HG03103 (cell line): ENCODE results near the gene SPIN1.
A peak's percentile ranks its signal among the peaks of the same experiment; 100 is the strongest.
"Not testable (repeated sequence)": the region's sequence is repeated elsewhere in the genome, so short reads cannot be mapped to it uniquely, and the experiment has no call there.

Experiments
- ATAC-seq: cut with Tn5 transposase; IDR thresholded peaks from one replicate; pipeline ENCODE4 v1.9.1; 2021; ENCODE audit warnings: low read depth; ENCODE audit not compliant: unreplicated experiment

SPIN1 gene

GRCh38 chr9:88388203-88388885 is at the start of gene SPIN1:
Gene SPIN1, plus strand, starts transcription at chr9:88388444. Its CDS starts 38,096 bp downstream, at chr9:88426540.
- peak; percentile 72 for ATAC-seq

GRCh38 chr9:88339317-88339716 is 48.9 kb upstream of the SPIN1 start:
- ATAC-seq, result no peak

GRCh38 chr9:88342246-88342645 is 46.0 kb upstream of the SPIN1 start:
- no peak for ATAC-seq

- no peak for ATAC-seq
Measured at GRCh38 chr9:88344013-88344412, 44.2 kb upstream of the SPIN1 start.

- ATAC-seq, result not testable (repeated sequence)
Measured at GRCh38 chr9:88350354-88350753, 37.9 kb upstream of the SPIN1 start.

- no peak for ATAC-seq
Measured at GRCh38 chr9:88355166-88355565, 33.1 kb upstream of the SPIN1 start.

DNA sequence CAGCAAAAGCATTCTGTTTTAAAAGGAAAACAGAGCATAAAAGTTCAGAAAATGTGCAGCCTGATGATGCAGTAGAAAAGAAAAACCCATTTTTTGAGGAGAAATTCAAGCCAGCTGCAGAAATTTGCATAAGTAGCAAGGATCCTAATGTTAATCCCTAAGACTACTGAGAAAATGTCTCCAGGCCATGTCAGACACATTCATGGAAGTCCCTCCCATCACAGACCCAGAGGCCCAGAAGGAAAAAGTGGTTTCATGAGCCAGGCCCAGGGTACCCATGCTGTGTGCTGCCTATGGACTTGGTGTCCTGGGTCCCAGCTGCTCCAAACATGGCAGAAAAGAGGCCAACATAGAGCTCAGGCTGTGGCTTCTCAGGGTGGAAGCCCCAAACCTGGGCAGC is 31.0 kb upstream of the SPIN1 start:
- ATAC-seq, result not testable (repeated sequence)

GRCh38 chr9:88358723-88359122 is 29.5 kb upstream of the SPIN1 start:
- no peak for ATAC-seq

DNA sequence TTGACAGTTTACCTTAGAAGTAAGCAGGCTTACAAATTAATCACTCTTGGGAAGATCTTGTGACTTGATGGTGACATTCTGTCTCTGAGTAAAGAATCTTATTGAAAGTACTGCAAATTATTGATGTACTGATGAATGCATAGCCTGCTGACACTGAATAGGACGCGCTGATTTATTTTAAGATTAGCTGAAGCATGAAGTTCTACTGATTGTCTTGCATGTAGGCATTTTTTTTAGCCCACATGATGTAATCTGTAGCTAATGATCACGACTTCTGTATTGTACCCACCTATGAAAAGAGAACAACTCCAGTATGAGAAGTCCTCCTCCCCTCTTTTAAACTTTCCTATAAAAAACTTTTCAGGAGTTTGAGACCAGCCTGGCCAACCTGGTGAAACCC is 28.3 kb upstream of the SPIN1 start:
- no peak for ATAC-seq

- ATAC-seq, result no peak
Measured at GRCh38 chr9:88362681-88363080, 25.6 kb upstream of the SPIN1 start.

DNA sequence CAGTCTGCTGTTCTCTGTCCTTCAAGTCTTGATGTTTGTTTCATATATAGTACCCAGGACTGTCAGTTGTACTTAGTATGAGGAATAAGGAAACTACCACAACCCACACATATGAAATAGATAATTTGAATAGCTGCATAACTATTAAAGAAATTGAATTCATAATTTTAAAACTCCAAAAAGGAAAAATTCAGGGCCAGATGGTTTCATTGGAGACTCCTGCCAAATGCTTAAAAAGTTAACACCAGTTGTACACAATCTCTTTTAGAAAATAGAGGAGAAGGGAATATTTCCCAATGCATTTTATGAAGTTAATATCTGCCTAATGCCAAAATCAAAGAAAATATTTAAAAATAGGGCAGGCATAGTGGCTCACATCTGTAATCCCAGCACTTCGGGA is 24.6 kb upstream of the SPIN1 start:
- ATAC-seq, result no peak

GRCh38 chr9:88364706-88365105 is 23.5 kb upstream of the SPIN1 start:
- no peak for ATAC-seq

DNA sequence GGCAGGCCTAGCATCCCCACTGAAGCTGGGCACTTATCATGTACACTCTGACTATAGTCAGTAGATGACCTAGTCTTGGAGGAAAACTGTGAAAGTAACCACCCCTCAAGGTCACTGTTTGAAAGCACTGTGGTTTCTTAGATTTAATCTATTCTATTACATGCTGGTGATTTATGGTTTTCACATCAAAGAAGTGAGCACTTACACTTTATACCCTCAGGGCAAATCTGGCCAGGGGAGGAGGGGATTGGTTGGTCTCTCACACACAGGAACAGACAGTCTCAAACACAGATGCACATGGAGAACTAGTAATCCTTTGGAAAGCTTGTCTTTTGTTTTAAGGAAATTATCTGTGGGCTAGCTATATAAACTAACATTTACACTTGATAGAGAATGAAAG is 17.9 kb upstream of the SPIN1 start:
- no peak for ATAC-seq

GRCh38 chr9:88372103-88372654 is 16.1 kb upstream of the SPIN1 start:
- ATAC-seq, result no peak

GRCh38 chr9:88373045-88373444 is 15.2 kb upstream of the SPIN1 start:
- no peak for ATAC-seq

GRCh38 chr9:88378317-88378716 is 9.9 kb upstream of the SPIN1 start:
- ATAC-seq, result no peak

GRCh38 chr9:88379352-88379751 is 8.9 kb upstream of the SPIN1 start:
- no peak for ATAC-seq

DNA sequence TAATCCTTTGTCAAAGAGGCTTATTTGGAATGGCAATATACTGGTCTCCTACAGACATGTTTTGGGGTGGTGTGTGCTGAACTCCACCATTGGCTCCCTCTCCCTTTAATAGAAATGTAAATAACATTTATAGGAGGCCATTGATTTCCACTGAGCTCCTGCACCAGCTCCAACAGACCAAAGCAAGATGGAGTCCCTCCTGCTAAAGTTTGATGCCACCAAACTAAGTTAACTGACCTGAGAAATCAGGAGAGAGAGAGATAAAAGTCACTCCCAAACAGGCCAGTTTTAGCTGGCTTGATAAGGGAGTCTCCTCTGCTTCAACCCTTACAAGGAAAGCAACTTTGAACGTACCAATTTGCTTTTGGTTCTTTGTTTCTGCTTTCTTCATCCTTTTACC is 8.1 kb upstream of the SPIN1 start:
- ATAC-seq, result no peak

- not testable (repeated sequence) for ATAC-seq
Measured at GRCh38 chr9:88381322-88381721, 6.9 kb upstream of the SPIN1 start.

GRCh38 chr9:88383176-88383575 is 5.1 kb upstream of the SPIN1 start:
- no peak for ATAC-seq

DNA sequence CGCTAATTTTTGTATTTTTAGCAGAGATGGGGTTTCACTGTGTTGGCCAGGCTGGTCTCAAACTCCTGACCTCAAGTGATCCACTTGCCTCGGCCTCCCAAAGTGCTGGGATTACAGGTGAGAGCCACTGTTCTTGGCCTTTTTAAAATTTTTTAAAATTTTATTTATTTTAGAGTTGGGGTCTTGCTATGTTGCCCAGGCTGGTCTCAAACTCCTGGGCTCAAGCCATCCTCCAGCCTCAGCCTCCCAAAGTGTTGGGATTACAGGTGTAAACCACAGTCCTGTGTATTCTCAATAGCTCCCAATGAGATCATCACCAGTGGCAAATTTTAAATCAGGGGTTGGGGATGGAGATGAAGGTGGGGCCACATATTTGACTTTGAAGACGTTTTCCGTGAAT is 2.1 kb upstream of the SPIN1 start:
- not testable (repeated sequence) for ATAC-seq

- no peak for ATAC-seq
Measured at GRCh38 chr9:88387036-88387551, 1.1 kb upstream of the SPIN1 start.
